Astrocyte (in vitro differentiated cells and primary cell): ENCODE measurements around the gene FAM184B. TPM values are rescaled to one million over a fixed set of nuclear protein-coding genes. Genes with fewer than 3 reads are reported as not detected.

ENCODE experiments used
- DNase-seq: peaks from one replicate; pipeline ENCODE4 v3.0.0-alpha.2; 2010; ENCODE audit warnings: low read depth
- FAIRE-seq: peaks from 2 replicates; lab custom pipeline; 2011; peaks lifted over from hg19 to GRCh38; lab: Jason Lieb, UNC
- H2AFZ ChIP-seq: 2 replicates; pipeline ENCODE4 v1.6.0; 2012; ENCODE audit warnings: low read depth, low read length, inconsistent platforms
- H3K27ac ChIP-seq: 2 replicates; pipeline ENCODE4 v1.5.1; 2011; ENCODE audit warnings: low read depth, low read length, inconsistent platforms
- H3K27me3 ChIP-seq: 2 replicates; pipeline ENCODE4 v1.6.0; 2011; ENCODE audit warnings: low read length, inconsistent platforms; ENCODE audit not compliant: insufficient read depth
- H3K36me3 ChIP-seq: 2 replicates; pipeline ENCODE4 v1.5.1; 2011; ENCODE audit warnings: low read length, inconsistent platforms; ENCODE audit not compliant: insufficient read depth
- H3K4me1 ChIP-seq: 2 replicates; pipeline ENCODE4 v1.5.1; 2011; ENCODE audit warnings: low read length, inconsistent platforms; ENCODE audit not compliant: insufficient read depth
- H3K4me2 ChIP-seq: 2 replicates; pipeline ENCODE4 v1.6.0; 2012; ENCODE audit warnings: low read length, inconsistent platforms
- H3K4me3 ChIP-seq: 2 replicates; pipeline ENCODE4 v1.5.1; 2011; ENCODE audit warnings: low read depth, mild to moderate bottlenecking, low read length, inconsistent platforms; ENCODE audit not compliant: insufficient read depth
- H3K79me2 ChIP-seq: 2 replicates; pipeline ENCODE4 v1.6.0; 2012; ENCODE audit warnings: mild to moderate bottlenecking, low read length, inconsistent platforms; ENCODE audit not compliant: insufficient read depth
- H3K9ac ChIP-seq: 2 replicates; pipeline ENCODE4 v1.6.0; 2012; ENCODE audit warnings: mild to moderate bottlenecking, low read length, inconsistent platforms
- H3K9me3 ChIP-seq: 2 replicates; pipeline ENCODE4 v1.5.1; 2012; ENCODE audit warnings: low read depth, mild to moderate bottlenecking, low read length, inconsistent platforms; ENCODE audit not compliant: insufficient read depth
- H4K20me1 ChIP-seq: 2 replicates; pipeline ENCODE4 v1.6.0; 2012; ENCODE audit warnings: low read length, inconsistent platforms; ENCODE audit not compliant: insufficient read depth
- H3K27ac Mint-ChIP-seq: one replicate; pipeline ENCODE4 v1.8.0; 2021; ENCODE audit warnings: mild to moderate bottlenecking, mixed read lengths; ENCODE audit not compliant: unreplicated experiment
- H3K27me3 Mint-ChIP-seq: one replicate; pipeline ENCODE4 v1.8.0; 2021; ENCODE audit warnings: low read depth, mixed read lengths; ENCODE audit not compliant: unreplicated experiment
- H3K36me3 Mint-ChIP-seq: one replicate; pipeline ENCODE4 v1.8.0; 2021; ENCODE audit warnings: low read depth, mixed read lengths; ENCODE audit not compliant: unreplicated experiment
- H3K4me1 Mint-ChIP-seq: one replicate; pipeline ENCODE4 v1.8.0; 2021; ENCODE audit warnings: low read depth, mixed read lengths; ENCODE audit not compliant: unreplicated experiment
- H3K4me3 Mint-ChIP-seq: one replicate; pipeline ENCODE4 v1.8.0; 2021; ENCODE audit warnings: mild to moderate bottlenecking, moderate library complexity, mixed read lengths; ENCODE audit not compliant: unreplicated experiment
- H3K9me3 Mint-ChIP-seq: one replicate; pipeline ENCODE4 v1.8.0; 2021; ENCODE audit warnings: mild to moderate bottlenecking, mixed read lengths; ENCODE audit not compliant: unreplicated experiment
- EZH2 ChIP-seq: IDR thresholded peaks from 2 replicates; pipeline ENCODE4 v1.6.1; 2012; ENCODE audit warnings: mild to moderate bottlenecking, low read length, inconsistent platforms; ENCODE audit not compliant: insufficient read depth
- total RNA-seq: library from RNA; stranded (reverse); gene quantifications from 2 replicates; pipeline ENCODE4 v1.2.1, GENCODE V29; 2021
- TF ChIP-seq, protein P1 (sequence below): IDR thresholded peaks from 2 replicates; pipeline ENCODE4 v1.5.1; 2011; ENCODE audit warnings: low read depth, mild to moderate bottlenecking, inconsistent platforms, low read length, moderate library complexity; ENCODE audit not compliant: insufficient read depth

The FAM184B gene
- total RNA-seq, 1 donor from 2014 or later: 0.54 TPM

DNA sequence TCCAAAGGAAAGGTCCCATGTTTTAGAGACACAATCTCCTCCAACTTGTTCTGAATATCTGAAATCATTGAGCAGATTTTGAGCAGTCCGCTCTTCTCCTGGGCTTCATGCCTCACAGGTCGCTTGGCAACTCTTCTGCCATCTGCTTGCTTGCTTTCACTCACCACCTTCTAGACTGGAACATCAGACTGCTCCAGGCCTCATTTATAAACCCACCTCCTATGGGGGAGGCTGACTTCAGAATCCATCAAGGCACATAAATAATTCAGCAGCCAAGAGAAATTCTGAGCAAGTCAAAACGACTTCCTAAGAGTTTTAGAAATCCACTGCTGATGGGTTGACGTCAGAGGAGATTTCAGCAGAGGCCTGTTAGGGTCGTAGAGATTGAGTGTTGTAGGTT is 64.1 kb downstream of the FAM184B start:
- Mint-ChIP-seq H3K27ac (no peak overlapping the region), H3K4me3 (no peak overlapping the region), H3K4me1 (peaks cover 33% of the 10 kb centered on the region), H3K27me3 (peaks cover 1% of the 10 kb centered on the region), H3K36me3 (no peaks in the 10 kb centered on the region), H3K9me3 (no peaks in the 10 kb centered on the region)
- H4K20me1 ChIP-seq: no peaks in the 10 kb centered on the region
- no peak overlapping the region for H2AFZ ChIP-seq
- no peaks in the 10 kb centered on the region for H3K36me3 ChIP-seq
- no peaks in the 10 kb centered on the region for H3K9me3 ChIP-seq
- no peak overlapping the region for H3K4me2 ChIP-seq
- no peak for DNase-seq
- no peaks in the 10 kb centered on the region for H3K27me3 ChIP-seq
- FAIRE-seq: no peak
- H3K27ac ChIP-seq: no peak overlapping the region
- H3K79me2 ChIP-seq: no peaks in the 10 kb centered on the region
- H3K4me1 ChIP-seq: peaks cover 7% of the 10 kb centered on the region
- H3K4me3 ChIP-seq: no peak overlapping the region
- H3K9ac ChIP-seq: no peak overlapping the region
- TF ChIP-seq, protein P1, sequence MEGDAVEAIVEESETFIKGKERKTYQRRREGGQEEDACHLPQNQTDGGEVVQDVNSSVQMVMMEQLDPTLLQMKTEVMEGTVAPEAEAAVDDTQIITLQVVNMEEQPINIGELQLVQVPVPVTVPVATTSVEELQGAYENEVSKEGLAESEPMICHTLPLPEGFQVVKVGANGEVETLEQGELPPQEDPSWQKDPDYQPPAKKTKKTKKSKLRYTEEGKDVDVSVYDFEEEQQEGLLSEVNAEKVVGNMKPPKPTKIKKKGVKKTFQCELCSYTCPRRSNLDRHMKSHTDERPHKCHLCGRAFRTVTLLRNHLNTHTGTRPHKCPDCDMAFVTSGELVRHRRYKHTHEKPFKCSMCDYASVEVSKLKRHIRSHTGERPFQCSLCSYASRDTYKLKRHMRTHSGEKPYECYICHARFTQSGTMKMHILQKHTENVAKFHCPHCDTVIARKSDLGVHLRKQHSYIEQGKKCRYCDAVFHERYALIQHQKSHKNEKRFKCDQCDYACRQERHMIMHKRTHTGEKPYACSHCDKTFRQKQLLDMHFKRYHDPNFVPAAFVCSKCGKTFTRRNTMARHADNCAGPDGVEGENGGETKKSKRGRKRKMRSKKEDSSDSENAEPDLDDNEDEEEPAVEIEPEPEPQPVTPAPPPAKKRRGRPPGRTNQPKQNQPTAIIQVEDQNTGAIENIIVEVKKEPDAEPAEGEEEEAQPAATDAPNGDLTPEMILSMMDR: no peak
- no peak for TF ChIP-seq EZH2

DNA sequence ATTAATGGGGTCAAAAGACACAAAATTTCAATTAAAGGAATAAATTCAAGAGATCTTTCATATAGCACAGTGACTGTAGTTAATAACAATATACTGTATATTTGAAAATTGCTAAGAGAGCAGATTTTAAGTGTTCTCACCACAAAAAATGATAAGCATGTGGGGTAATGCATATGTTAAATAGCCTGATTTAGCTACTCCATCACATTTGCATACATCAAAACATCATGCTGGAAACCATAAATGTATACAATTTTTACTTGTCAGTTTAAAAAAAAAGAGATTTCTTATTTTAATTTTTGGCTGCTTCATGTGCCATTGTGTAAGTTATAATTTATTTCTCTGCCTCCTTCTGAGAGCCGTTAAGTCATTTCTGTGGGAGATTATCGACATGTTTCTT is 65.9 kb downstream of the FAM184B start:
- Histone ChIP-seq H3K4me2 (no peak overlapping the region), H3K4me3 (no peak overlapping the region), H3K9me3 (no peaks in the 10 kb centered on the region), H3K9ac (no peak overlapping the region), H3K79me2 (no peaks in the 10 kb centered on the region), H3K27me3 (no peaks in the 10 kb centered on the region), H4K20me1 (no peaks in the 10 kb centered on the region), H2AFZ (no peak overlapping the region), H3K4me1 (no peaks in the 10 kb centered on the region), H3K27ac (no peak overlapping the region), H3K36me3 (no peaks in the 10 kb centered on the region)
- no peak overlapping the region for H3K27ac Mint-ChIP-seq
- TF ChIP-seq, protein P1: no peak
- TF ChIP-seq EZH2: no peak
- no peak overlapping the region for H3K4me3 Mint-ChIP-seq
- FAIRE-seq: no peak
- DNase-seq: no peak
- H3K27me3 Mint-ChIP-seq: peaks cover 10% of the 10 kb centered on the region
- no peaks in the 10 kb centered on the region for H3K36me3 Mint-ChIP-seq
- peaks cover 23% of the 10 kb centered on the region for H3K4me1 Mint-ChIP-seq
- H3K9me3 Mint-ChIP-seq: peaks cover 3% of the 10 kb centered on the region

DNA sequence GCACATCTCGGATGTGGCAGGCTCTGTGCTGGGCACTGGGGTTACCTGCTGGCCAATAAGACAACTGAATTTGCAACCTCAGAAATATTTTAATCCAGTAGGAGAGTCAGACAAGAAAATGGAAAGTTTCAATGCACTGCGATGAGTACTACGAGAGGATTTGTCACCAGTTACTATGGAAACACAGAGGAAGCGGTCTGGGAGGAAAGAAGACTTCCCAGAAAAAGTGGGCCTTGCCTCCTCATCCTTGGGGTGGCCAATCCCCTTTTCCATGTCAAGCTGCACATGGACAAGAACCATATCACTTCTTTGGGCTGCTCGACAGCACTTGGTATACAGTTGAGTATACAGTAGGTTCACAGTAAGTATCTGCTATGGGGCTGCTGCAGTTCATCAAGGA is 67.6 kb downstream of the FAM184B start:
- Histone ChIP-seq H3K9me3 (no peaks in the 10 kb centered on the region), H3K27me3 (no peaks in the 10 kb centered on the region), H3K36me3 (no peaks in the 10 kb centered on the region), H3K4me2 (no peak overlapping the region), H2AFZ (no peak overlapping the region), H3K9ac (no peak overlapping the region), H3K4me3 (no peak overlapping the region), H3K27ac (no peak overlapping the region), H3K79me2 (no peaks in the 10 kb centered on the region), H4K20me1 (no peaks in the 10 kb centered on the region), H3K4me1 (no peaks in the 10 kb centered on the region)
- no peak for TF ChIP-seq EZH2
- TF ChIP-seq, protein P1: no peak
- FAIRE-seq (no peak), DNase-seq (no peak)
- no peaks in the 10 kb centered on the region for H3K36me3 Mint-ChIP-seq
- H3K9me3 Mint-ChIP-seq: peaks cover 3% of the 10 kb centered on the region
- peaks cover 17% of the 10 kb centered on the region for H3K4me1 Mint-ChIP-seq
- H3K4me3 Mint-ChIP-seq: no peak overlapping the region
- H3K27me3 Mint-ChIP-seq: peaks cover 10% of the 10 kb centered on the region
- H3K27ac Mint-ChIP-seq: no peak overlapping the region
